ENCODE measurements around the gene STON2.

The STON2 gene

DNA sequence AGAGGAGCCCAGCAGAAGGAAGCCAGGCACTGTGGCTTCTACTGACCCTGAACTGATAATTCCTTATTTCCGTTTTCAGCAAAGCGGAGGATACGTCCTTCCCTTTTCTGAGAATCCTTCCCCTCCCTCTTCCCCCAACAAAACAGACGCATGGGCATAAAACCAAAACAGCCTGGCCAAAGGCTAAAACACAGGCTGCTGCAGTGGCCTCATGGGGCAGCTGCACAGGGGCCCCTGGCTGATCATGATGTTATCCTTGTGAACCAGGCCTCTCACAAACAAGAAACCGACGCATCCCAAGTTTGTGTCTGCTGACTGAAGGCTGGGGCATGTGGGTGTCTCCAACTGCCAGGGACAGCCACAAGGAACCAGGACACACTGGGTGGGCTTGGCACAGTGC lies 23.4 kb upstream of the STON2 start:
- no peak for DNase-seq (ENCODE audit: low read depth in 2 of 2)

DNA sequence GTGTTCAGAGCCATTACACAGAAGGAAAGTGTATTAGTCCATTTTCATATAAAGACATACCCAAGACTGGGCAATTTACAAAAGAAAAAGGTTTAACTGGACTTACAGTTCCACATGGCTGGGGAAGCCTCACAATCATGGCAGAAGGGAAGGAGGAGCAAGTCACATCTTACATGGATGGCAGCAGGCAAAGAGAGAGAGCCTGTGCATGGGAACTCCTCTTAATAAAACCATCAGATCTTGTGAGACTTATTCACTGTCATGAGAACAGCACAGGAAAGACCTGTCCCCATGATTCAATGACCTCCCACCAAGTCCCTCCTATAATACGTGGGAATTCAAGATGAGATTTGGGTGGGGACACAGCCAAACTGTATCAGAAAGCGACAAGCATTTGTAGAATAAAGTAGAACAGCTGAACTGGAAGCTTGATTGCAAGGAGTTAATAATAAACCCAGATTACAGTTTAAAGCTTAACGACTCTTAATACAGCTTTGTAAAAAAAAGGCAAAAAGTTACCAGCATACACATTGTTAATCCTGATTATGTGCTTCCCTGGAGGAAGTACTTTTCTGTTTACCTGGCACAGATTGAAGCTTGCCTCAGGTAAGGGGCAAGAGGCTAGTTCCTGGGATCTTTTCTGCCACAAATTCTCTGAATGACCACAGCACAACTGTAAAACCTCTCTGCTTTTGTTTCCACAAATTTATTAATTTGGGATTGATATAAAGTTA lies 18.1 kb upstream of the STON2 start:
- no peak for DNase-seq (ENCODE audit: low read depth in 2 of 2)

DNA sequence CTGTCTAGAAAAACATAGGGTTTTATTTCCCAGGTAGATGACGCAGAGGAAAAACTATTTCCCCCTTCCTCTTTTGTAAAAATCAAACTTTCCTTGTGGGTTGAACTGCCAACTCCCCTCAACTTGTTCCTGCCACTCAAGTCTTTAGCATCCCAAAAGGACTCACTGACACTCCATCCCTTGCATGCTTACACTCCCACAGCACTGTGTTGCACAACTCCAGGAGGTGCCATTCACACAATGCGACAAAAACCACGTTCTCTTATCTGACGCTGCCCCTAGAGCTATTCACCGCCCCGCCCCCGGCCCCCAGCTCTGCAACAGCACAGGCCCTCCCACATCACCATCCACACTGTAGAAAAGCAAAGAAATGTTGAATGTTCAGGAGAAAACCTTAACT lies 16.9 kb upstream of the STON2 start:
- no peak for DNase-seq (ENCODE audit: low read depth in 2 of 2)

DNA sequence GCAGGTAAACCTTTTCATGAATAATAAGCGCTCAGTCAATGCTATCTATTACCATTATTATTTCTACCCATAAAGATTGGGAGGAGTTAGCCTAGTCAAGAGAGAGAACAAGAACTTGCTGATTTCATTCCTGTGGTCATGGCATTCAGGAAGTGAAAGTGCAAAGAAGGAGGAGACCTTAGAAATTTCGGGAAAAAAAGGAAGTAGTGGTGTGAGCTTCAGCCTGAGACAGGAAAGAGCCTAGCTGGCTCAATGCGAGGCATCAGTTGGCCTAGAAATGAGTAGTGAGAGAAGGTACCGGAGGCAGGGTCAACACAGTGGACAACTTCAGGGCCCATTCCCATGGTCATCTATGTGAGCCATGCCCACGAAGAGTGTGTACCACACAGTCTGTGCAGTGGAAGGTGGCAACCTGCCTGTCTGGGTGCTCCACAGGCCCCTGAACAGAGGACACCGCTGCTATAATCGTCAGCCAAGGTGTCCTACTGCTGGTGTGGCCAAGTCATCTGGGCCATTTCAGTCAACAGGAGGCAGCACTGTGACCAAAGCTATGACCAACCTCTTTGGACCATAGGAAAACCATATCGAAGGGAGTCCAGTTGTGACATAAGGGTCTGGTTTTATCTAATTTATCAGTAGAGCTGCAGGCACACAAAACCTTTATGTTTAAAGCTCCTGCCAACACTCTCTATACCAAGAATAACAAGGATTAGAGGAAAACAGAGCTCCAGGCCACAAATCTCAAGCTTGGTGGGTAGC lies 16.2 kb upstream of the STON2 start:
- no peak for DNase-seq (ENCODE audit: low read depth in 2 of 2)

DNA sequence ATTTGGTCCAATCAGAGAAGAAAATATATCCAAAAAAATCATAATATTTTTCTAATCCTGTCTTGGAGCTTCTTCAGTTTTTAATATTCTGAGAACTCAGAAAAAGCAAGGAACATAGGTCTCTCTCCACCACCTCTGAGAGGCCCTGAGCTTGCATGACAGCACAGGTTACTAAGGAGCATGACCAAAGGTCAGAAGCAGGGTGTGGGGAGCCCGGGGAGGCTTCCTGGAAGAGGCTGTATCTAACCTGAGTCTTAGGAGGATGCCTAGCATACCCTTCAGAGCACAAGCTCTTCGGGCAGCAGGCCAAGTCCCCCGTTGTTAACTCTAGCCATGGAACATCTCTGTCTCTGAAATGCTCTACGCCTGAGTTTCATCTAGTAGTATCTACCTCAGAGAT lies 15.7 kb upstream of the STON2 start:
- no peak for DNase-seq (ENCODE audit: low read depth in 2 of 2)

DNA sequence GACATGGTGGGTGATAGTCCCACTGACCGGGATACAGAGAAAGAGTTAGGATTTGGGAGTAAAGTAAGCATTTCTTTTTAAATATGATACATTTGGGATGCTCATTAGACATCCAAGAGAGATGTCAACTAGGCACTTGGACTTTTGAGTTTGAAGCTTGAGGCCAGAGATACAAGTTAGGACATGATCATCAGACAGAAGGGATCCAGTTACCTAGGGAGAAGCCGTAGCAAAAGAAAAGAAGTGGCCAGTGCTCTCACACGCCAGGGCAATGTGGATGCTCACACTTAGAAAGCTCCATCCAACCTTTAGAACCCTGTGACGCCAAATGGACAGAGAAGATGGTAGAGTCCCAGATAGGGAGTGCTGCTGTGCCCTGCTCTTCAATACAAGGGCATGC lies 14.0 kb upstream of the STON2 start:
- no peak for DNase-seq (ENCODE audit: low read depth in 2 of 2)

DNA sequence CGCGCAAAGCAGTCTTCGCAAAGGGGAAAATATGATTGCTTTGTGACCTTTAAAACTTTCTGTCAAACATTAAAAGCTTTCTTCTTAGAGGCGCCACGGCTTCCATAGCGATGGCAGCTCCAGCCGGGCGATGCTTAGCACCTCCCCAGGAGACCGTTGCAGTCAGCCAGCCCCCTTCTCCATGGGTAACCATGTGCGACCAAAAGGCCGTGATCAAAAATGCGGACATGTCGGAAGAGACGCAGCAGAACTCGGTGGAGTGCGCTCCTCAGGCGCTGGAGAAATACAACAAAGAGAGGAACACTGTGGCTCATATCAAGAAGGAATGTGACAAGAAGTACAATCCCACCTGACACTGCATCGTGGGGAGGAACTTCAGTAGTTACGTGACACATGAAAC lies 12.7 kb upstream of the STON2 start:
- no peak for DNase-seq (ENCODE audit: low read depth in 2 of 2)

DNA sequence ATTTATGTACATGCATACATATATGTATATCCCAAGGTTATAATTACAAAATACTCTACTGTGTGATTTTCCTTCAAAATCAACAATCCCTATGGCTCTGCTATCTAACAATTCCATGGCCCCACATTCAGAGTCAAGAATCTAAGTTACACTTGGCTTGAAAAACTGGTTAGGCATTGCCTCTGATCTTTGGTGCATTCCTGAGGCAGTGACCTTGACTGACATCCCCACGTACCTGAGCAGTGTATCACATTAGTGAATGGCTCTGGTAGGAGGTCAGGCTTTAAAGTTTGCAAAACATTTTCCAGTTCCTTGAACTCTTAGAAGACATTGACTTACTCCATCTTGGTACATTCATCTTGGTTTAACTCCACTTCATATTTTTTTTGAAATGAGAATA lies 8.5 kb upstream of the STON2 start:
- no peak for DNase-seq (ENCODE audit: low read depth in 2 of 2)

DNA sequence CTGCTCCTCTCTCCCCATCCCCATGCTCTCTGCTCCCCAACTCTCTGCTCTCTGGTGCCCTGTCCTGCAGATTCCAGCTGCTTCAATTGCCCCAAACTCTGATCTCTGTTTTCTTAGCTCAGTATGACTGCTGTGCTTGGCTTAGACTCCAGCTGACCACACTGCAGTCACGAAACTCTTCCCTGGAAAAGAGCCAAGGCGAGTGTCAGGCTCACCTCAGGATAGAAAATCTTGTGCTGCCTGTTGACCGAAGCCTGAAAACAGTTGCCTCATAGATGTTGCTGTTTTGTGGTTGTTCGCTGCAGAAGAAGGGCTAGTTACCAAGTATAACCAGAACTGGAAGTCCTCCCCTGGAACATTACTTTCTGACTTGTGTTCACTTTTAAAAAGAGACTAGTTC lies 6.7 kb upstream of the STON2 start:
- DNase-seq (ENCODE audit: low read depth in 2 of 2) = no peak

DNA sequence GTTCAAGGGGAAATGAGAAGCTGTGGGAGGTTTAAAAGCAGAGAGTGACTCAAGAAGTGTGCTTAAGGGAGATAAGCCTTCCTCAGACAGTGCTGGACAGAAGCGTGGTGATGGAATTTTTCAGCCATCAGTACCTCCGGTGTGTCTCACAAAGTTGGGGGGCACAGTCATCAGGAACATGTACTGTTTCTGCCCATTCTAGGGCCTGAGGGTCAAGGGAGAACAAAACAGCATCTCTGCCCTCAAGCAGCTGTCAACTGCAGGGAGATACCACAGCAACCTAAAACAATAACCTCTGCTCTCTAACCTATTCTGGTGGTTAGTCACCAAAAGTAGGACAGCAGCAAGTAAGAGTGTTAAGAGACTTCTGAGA lies 2.0 kb upstream of the STON2 start:
- DNase-seq (ENCODE audit: low read depth in 2 of 2) = no peak

DNA sequence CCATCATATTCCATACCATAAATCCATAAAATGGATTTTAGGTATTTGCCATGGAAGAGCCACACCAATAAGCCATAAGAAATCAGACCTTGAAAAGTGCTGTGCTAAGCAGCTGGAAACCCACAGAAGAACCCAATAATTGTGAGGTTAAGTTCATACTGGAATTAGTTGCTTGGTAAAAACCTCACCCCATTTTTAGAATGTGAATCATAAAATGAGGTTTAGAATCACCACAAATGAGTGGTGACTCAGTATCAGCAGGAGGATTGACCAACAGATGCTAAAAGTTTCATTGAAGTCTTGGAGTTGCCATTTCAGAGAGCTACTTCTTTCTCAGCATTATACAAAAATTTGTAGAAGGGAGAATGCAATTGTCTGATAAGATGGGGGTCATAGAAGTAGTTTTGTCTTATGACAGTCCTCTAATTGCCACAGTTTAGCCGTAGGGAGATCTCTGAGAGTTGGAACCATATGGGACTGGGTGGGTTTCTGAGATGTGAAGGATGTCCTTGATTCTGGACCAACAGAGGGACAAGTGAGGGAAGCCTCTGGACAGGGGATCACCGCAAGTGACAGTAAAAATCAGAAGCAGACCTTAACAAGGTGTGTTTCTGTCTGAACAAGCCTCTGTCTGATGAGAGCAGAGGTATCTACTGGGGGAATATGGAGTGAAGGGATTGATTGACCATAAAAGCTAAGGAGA lies 1.4 kb upstream of the STON2 start:
- no peak for DNase-seq (ENCODE audit: low read depth in 2 of 2)

DNA sequence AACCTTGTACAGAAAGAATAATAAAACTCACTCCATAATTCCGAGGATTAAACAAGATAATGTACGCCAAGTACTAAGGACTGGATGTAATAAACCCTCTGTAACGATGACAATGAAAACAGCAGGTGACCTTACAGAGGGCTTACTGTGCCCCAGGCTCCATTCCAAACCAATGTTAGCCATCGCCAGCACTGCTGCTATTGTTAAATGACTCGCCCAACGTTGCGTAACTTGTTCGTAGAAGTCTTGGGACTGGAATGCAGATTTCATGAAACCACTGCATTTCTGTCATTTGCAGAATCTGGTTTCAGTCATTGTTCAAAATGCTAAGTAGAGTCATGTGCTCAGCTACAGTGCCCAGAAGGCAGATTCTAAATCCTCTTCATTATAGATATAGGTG lies 728 bp upstream of the STON2 start:
- peak; percentile 14 to 15 for DNase-seq (ENCODE audit: low read depth in 2 of 2)

DNA sequence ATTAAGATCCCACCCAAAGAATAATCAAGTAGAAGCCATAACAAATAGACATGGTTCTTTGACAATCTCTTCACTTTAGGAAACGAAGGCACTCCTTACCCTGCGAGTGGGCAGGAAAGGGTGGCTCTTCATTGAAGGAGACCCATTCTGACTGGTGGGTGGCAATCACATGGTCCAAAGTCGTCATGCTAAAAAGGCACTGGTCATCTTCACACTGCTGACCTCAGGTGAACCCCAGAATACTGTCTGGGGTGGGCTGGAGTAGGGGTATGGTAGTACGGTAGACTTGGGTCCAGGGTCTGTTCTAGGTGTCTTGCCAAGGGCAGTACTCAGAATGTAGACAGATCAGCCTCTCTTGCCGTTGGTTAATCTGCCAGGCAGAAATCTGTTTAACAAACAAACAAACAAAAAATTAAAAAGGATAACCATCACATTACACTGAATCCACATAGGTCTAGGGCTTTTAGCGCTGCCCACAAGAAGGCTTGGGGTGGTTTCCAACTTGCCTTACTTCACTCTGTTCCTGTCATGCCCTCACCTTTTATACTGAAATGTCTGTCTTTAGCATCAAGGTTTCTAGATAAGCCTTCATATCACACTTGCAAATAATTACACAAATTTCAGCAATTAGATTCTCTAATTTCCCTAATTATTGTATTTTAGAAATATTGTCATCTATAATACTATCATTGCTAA lies 1.8 kb downstream of the STON2 start:
- no peak for DNase-seq (ENCODE audit: low read depth in 2 of 2)

DNA sequence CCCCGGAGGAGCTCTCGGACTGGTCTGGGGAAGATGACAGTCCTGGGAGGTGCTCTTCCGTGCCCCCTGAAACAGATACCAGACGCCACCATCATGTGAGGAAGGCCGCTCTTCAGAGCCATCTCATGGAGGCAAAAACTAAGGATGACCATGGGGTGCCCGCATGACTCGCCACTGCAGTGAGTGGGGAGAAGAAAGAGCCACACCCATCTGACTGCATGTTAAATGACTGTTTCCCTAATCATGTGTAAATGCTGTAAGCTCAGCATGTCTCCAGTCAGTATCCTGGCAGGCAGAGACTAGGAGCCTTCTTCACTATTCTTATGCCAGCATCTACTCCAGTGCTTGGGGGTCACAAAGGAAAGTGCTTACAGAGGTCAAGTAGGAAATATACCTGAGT lies 4.0 kb downstream of the STON2 start:
- no peak for DNase-seq (ENCODE audit: low read depth in 2 of 2)

DNA sequence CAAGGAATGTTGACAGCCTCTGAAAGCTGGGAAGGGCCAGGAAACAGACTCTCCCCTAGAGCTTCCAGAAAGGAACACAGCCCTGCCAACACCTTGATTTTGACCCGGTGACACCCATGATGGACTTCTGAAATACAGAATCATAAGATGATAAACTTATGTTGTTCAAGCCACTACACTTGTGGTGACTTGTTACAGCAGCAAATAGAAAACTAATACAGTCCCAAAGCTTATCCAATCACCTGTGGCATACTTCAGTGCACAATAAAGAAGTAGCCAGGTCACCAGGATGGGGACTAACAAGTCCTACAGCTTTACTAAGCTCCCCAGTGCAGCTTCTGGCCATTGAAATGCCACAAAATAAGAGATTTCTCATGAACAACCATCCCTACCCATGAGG lies 5.4 kb downstream of the STON2 start:
- DNase-seq (ENCODE audit: low read depth in 2 of 2) = no peak

DNA sequence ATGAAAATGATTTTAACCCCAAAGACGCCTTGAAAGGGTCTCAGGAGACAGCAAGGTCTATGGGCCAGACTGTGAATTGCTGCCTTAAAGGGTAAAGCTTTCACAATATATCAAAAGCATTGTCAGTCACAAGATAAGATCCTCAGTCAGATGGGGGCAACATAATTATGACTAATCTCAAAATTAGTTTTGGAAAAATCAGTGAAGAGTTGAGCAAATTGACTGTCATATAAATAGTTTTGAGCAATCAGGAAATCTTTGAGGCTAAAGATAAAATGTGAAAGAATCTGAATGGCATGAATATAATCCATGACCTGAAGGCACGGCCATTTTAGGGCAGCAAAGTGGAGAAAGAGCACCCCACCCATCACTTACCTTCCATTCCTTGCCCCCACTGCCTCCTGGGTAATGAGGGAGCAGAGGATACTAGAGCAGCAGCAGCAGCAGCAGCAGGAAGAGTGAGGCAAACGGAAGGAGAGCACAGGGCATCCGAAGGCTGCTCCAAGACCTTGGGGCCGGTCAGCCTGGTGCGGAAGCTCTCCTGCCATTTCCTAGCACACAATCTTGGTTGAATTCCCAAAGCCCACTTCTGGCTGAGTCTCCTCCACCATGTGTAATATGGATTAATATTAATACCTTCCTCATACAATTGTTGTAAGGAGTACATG lies 7.0 kb downstream of the STON2 start:
- DNase-seq (ENCODE audit: low read depth in 2 of 2) = no peak

DNA sequence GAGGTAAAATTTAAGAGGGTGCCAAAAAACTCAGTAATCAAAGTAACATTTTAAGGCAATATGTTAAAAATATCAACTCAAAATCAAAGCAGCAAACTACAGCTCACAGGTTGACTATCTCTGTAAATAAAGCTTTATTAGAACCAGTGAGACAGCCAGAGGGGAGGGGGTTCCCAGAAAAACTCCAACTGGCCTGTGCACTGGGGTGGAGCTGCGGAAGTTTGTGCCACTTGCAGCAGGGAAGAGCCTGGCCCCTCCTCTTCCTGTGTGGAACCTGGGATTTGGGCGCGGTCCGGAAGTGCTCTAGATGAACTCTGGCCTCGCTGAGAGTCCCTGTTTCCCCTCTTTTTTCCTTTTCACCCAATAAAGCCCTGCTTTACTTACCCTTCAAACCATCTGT lies 8.1 kb downstream of the STON2 start:
- DNase-seq (ENCODE audit: low read depth in 2 of 2) = no peak

DNA sequence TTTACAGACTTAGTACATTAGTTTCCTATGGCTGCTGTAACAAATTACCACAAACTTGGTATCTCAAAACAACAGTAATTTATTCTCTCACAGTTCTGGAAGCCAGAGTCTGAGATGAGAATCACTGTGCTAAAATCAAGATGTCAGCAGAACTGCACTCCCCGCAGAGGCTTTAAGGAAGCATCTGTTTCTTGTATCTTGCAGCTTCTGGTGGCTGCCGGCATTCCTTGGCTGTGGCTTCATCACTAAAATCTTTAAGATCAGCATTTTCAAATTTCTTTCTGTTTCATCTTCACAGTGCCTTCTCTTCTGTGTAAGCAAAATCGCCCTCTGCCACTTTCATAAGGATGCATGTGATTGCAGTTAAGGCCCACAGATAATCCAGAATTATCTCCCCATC lies 9.4 kb downstream of the STON2 start:
- no peak for DNase-seq (ENCODE audit: low read depth in 2 of 2)

DNA sequence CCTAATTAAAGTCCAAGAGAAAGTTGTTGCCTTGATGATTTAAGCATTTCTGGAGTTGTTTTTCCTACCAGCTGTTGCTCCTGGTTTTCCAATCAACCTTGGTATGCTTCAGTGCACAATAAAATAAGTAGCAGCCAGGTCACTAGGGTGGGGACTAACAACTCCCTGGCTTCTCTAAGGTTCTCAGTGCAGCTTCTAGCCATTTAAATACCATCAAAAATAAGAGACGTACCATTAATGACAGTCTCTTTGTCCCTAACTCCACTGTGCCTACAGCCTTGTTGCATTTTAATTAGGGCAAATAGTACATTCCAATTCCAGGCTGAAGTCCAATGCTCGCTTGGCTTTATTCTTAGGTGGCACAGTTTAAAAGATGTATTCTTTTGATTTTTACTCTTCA lies 11.8 kb downstream of the STON2 start:
- no peak for DNase-seq (ENCODE audit: low read depth in 2 of 2)

DNA sequence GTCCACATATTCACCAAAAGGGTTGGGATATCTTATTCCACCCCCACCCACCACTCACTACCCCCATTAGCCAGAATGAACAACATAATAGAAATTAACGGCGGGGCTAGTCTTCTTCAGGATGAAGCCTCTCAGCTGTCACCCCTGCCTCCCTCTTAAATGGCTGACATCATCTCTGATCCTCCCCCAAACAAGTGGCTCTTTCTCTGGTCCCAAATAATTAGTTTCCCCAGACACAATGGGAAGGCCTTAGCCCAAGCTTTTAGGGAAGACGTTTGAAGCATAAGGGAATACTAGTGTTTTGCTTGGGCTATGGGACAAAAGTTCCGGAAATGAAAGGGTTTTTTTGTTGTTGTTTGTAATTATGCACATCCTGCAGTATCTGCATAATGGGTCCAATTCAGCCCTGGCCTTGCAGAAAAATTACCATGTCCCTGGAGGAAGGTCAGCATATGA lies 13.8 kb downstream of the STON2 start:
- DNase-seq (ENCODE audit: low read depth in 2 of 2) = no peak

DNA sequence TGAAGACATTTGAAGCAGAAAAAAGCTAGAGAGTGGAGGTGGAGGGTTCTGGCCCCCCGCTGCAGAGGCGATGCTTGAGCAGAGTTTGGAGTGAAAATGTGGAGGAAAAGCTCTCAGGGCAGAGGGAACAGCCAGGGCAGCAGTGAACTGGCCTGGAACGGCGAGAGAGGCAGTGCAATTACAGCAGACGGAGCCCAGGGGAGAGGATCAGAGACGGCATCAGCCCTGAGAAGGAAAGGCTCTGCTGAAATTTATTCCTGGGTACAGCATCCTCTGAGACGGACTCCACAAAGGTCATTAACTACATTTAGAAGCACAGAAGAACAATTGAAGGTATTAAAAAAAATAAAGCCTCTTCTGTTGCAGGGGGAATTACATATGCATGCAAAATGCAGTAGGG lies 14.2 kb downstream of the STON2 start:
- no peak for DNase-seq (ENCODE audit: low read depth in 2 of 2)

DNA sequence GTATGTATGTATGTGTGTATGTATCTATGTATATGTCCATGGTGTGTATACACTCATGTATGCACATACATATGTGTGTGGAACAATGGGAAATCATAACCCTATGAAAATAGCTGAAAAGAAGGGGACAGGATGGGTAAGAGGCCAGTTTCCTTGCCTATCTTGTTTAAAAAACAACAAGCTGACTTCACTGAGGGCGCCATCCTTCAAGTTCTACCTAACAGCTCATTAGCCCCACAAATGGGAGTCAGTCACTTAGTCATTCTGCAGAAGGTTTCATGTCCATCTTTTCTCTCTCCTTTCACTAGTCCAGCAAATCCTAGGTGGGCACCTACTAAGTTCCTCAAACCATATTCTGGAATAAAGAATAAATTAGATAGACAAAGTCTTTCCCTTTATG lies 14.7 kb downstream of the STON2 start:
- no peak for DNase-seq (ENCODE audit: low read depth in 2 of 2)
